HG02938 (cell line): ENCODE measurements around the gene ZNF804A.

Experiments used
- ATAC-seq: cut with Tn5 transposase; IDR thresholded peaks from one replicate; pipeline ENCODE4 v1.9.1; 2021; ENCODE audit warnings: mild to moderate bottlenecking, moderate library complexity; ENCODE audit not compliant: unreplicated experiment

Gene ZNF804A

DNA sequence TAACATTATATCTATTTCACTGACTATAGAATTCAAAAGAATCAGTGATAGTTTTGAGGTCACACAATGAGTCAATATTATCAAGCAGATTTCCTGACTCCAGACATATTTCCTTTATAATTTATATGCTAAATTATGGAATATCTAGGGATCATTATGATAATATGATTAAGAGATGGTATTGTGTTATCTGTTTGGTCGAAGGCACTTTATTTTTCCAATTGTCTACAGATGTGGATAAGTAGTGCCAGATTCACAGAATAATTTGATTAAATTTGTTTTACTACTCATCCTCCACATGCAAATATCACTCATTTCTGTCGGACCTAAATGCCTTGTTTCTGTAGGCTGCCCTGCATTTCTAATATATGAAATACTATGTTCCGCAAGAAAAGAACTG is 4.4 kb downstream of the ZNF804A start:
- ATAC-seq: no peak

DNA sequence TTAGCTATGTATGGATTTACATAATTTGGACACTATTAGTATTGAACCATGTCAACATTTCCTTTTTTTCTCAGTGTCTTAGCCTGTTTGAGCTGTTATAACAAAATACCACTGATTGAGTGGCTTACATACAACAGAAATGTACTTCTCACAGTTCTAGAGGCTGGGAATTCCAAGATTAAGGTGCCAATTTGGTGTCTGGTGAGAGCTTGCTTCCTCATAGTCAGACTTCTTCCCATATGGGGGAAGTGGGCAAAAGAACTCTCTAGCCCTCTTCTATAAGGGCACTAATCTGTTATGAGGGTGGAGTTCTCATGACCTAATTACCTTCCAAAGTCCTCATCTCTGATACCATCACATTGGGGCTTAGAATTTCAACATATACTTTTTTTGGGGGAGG is 12.6 kb downstream of the ZNF804A start:
- ATAC-seq: no peak

DNA sequence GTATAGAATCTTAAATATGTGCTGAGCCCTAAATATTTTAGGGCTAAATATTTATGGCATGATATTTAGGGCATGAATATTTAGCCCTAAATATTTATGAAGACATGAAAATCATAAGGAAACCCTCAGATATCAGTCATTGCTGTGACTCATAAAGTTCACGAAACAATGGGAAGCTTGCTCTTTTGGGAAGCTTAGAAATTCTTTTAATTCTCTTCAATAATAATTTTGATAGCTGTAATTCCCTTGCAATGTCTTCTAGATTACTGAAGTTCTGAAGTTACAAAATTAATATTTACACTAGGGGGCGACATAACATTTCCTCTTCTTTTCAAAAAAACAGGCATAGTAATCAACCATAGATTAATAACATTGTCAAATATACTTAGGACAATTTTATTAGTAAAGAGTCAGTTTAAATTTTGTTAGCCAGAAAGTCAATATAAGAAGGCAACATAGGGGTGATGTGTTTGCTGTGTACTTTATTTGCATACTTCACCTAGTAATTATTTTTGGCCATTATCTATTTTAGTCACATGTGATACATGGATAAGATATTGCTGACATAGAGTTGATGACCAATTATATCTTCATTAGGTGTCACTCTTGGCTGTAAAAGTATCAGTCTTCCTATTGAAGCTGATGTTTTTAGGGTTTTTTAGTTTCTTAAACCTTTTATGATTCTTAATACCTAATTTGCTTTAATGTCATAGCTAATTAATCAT is 13.2 kb downstream of the ZNF804A start:
- ATAC-seq: peak; percentile 68

DNA sequence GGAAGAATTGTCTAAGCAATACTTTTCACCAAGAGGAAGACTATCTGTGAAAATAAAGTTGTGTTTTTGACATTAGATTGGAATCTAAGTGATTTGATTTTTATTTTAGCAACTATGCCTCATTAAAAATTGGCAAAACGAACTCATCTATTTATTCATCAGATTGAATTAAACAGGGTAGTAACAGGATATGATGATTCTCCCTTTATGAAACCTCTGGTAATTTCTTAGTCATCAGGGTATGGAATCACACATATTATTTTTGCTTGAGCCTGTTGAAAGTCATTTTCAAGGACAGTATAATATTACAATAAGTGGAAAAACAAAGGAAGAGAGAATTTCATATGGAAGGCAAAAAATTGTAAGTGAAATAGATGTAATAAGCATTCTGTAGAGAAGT is 22.0 kb downstream of the ZNF804A start:
- no peak for ATAC-seq

DNA sequence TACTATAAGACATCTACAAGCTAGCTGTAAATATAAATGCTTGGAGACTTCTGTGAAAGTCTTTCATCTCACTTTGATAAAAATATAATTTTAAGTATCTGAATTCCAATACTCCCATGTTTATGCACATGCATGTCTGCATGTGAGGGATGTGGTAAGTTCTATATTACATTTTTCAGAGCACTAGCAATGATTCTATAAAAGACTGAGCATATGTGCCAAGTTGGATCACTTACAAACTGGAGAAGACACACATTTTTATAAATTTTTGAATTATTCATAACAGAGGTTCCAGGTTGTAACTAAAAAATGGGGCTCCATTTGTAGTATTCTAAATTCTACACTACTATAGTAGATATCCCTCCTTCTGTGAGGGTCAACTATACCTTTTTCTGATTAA is 26.0 kb downstream of the ZNF804A start:
- no peak for ATAC-seq

DNA sequence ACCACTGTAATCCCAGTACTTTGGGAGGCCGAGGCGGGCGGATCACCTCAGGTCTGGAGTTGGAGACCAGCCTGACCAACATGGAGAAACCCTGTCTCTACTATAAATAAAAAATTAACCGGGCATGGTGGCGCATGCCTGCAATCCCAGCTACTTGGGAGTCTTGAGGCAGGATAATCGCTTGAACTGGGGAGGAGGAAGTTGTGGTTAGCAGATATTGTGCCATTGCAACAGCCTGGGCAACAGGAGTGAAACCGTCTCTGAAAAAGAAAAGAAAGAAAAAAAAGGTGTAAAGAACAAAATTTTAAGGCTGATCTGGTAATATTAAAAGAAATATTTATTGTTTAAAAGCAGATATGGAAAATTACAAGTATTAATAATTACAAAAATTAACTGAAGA is 29.7 kb downstream of the ZNF804A start:
- ATAC-seq: no peak

DNA sequence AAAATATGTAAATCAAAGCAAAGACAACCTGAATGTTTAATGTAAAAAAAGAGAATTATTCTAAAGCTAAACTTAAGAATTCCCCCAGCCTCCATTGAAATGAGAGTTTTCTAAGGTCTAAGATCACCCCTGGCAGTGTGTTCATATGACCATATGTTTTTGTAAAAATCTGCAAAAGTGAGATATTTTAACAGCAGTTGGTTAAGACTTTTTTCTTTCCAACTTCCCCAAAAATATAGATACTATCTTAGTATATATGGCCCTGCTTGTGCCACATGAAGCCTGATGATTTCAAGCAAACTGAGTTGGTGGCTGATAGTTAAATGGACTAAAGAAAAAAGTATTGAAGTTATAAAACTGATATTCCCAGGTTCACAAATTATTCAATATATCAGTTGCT is 35.4 kb downstream of the ZNF804A start:
- no peak for ATAC-seq

DNA sequence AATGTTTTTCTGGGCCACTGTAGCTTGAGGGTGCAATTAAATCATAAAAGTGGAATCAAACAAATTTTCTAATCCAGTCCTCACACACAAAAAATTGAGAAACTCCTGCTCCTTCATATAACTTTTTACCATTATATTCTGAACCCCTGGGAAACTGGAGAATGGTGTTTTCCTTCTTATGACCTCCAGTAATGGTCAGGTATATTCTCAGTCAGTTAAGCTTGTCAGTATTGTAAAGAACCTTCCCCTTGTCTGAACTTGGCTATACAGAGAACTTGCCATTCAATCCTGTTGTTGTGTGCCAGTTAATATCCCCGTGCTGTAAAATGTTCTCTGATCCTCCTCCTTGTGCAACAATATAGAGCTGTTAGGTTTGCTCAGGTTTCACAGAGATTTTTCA is 39.5 kb downstream of the ZNF804A start:
- ATAC-seq: no peak

DNA sequence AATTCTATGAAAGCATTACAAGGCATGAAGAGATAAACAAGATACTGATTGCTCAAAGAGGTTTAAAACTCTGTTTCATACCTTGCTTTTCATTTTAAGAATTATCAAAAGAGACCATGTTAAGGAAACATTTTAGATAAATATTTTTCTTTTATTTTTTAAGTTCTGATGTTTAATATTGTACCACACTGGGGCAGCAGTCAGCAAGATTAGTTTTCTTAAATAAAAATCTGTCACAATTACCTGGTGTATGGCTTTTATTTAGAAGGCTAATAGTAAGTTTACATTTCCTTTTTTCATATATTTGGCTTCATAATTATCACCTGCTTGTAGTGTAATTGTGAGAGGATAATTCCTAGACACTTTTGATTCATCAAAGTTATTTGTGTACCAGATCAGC is 46.4 kb downstream of the ZNF804A start:
- ATAC-seq: no peak

DNA sequence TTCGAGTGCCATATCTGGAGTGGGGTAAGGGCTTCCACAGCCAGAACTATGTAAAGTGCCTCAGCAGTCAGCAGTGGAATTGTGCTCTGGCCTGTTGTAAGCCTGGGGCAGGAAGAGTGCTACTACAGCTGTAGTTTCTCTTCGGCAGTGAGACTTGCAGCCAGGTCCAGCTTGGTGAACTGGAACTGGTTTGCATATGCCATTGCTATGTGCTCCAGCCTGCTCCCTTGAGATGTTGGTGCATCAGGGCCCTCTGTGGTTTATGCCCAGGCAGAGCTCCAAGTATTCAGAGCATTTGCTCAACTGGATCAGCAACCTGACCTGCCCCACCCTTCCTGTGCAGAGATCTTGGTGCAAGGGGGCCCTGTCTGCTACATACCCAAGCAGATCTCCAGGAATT is 47.8 kb downstream of the ZNF804A start:
- ATAC-seq: peak; percentile 75

DNA sequence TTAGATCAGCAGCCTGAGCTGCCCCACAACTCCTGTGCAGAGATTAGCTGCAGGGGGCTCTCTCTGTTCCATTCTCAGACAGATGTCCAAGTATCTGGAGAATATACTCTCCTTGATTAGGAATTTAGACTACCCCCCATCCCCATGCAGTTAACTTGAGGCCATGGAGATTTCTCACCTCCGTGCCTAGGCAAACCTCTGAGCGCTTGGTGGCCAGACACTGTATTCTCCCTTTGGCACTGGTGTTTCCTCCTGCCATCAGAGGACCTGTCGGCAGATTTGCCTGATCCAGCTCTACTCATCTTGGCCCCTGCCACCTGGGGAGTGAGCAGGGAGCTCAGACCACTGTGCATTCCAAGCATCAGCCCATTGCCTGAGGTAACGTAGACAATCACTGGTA is 48.3 kb downstream of the ZNF804A start:
- no peak for ATAC-seq

DNA sequence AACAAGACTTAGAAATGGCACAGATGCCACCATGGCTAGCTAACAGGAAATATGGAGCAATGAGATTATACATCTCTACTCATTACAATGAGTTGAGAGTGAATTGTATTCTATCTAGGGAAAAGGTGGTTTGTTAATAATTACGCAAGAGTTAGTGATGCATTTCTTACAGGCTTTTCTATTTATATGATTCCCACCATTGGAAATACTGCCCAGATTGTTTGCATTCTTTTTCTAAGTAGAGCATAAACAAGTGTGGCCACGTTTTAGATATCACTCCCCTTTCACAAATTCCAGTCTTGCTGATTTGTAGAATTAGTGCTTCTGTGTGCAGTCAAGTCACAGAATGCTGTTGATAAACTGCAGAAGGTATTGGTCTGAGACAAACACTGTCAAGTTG is 56.6 kb downstream of the ZNF804A start:
- ATAC-seq: no peak

DNA sequence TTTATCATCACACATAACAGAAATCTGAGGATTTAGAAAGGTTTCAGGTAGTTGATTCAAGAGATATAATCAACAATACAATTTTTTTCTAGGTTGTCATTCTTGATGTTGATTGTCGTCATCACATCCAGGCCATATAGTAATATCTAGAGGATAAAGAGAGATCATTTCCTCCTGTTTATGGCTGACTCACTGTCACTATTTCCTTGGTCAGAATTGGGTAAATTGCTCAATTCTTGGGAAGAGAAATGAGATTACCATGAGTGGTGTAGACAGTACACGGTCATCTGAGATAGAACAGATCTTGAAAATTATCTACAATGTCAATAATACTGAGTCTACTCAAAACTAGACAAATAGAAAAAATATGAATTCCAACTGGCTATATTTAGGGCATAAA is 78.8 kb downstream of the ZNF804A start:
- no peak for ATAC-seq

DNA sequence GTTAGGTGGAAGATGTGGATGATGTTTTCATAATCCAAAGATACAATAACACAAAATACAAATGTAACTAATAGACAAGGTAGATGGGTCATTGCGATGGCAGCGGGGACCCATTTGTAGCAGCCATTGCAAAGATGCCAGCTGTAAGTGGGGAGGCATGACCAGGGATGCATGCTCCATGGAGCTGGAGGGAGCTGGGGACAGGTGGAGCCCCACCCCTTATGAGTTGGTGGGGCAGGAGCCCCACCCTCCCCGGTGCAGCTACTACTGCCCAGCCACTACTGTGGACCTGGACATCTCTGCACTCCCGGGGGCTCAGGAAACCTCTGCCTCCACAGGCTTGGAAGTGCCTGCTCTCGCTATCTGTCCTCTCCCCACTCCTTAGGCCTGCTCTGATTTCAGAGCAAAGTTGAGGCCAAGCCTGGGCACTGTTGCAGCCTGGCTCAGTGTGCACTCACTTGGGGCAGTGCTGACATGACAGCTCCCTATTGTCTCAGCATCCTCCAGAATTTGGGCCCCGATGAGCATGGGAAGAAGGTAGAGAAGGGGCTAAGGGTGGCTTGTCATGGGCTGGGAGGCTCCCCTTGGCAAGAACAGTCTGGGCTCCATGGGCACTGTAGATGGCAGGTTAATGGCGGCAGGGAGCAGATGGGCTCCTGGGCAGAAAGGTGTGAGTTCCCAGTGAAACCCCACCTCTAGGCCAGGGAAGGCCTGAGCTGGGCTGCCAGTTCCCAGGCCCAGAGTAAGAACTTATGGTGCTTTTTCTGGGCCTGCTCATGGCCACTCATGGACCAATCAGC is 81.1 kb downstream of the ZNF804A start:
- ATAC-seq: no peak

DNA sequence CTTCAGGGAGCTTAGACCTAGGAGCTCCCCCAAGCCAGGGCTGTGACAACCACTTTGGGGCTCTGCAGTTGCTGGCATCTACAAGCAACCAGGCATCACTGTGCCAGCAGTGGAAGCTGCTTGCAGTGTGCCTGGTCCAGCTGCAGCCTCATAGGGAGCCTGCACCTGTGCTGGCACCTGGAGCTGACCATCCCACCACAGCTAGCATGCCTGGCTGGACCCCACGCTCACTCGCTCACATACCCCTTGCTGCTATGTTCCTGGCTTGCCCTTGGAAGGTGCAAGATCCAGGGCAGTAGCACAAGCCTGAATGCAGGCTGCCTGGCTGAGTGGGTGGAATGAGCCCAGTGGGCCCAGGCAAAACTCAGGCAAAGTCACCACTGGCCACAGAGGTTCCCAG is 82.5 kb downstream of the ZNF804A start:
- ATAC-seq: no peak

DNA sequence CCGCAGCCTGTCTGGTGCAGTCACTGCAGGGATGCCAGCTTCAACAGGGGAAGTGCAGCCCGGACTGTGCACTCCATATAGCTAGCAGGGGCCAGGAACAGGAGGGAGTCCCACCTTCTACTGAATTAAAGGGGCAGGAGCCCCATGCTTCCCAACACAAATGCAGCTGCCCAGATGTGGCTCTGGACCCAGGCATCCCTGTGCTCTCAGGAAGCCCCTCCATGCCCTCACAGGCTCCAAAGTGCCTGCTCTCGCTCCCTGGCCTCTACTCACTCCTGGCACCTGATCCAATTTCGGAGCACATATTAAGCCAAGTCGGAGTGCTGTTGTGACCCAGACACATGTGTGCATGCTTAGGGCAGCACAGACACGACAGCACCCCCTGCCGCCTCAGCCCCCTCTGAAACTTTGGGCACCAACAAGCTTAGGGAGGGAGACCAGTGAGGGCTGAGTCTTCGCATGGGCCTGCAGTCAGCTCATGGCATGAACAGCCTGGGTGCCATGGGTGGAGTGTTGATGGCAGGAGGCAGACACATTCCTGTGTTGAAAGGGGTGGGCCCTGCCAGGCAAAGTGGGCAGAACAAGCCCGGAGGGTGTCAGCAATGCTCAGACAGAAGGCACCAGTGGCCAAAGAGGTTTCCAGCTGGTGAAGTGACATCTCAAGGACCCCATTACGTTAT is 83.5 kb downstream of the ZNF804A start:
- no peak for ATAC-seq

DNA sequence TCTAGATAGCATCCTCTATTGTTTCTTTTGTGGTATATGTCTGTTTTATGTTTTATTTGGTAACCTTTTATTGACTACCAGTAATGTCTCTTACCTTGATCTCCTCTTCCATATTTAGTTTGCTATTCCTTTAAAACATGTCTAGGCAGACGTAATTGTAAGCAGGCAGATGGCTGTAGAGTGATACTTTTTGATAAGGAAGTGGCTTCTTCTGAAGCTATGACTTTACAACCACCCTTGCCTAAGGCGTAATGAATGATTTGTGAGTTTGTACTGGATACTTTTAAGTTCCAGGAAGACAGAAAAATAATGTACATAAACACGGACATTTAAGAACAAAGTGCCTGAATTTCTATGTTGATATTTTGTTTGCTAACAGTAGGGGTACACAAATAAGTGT is 85.6 kb downstream of the ZNF804A start:
- ATAC-seq: no peak

DNA sequence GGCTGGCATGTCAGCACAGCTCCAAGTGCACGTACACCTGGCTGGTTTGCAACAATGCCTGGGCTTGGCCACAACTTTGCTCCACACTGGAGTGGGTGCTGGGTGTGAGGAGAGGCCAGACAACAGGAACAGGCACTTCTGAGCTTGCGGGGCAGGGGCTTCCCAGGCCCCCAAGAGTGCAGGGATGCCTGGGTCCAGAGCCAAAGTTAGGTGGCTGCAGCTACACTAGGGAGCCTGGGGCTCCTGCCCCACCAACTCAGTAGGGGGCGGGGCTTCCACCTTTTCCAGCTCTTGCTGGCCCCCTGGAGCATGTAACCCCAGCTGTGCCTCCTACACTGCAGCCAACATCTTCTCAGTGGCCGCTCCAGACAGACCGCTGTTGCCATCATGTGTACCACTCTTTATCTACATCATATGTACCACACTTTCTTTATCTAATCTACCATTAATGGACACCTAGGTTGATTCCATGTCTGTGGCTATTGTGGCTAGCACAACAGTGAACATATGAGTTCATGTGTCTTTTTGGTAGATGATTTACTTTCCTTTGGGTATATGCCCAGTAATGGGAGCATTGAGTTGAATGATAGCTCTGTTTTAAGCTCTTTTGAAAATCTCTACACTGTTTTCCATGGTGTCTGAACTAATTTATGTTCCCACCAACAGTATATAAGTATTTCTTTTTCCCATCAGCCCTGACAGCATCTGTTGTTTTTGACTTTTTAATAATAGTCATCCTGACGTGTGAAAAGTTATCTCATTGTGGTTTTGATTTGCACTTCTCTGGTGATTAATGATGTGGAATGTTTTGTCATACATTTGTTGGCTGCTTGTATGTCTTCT is 87.9 kb downstream of the ZNF804A start:
- ATAC-seq: peak; percentile 76

DNA sequence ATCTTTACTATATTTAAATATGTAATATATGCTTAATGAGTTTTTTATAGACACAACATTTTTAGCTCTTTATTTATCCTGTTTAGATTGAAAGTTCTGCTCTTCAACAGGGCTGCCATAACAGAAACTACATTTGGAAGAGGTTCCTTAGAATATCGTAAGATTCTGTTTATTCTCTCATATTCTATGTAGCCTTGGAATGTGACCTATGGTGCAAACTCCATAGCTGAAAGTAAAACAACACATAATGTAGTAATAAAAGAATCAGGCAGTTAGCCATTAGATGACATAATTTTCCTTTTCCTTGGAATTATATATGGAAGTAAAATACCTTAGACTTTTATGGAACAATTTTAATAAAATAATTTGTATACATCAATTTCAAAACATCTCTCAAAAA is 91.3 kb downstream of the ZNF804A start:
- no peak for ATAC-seq

DNA sequence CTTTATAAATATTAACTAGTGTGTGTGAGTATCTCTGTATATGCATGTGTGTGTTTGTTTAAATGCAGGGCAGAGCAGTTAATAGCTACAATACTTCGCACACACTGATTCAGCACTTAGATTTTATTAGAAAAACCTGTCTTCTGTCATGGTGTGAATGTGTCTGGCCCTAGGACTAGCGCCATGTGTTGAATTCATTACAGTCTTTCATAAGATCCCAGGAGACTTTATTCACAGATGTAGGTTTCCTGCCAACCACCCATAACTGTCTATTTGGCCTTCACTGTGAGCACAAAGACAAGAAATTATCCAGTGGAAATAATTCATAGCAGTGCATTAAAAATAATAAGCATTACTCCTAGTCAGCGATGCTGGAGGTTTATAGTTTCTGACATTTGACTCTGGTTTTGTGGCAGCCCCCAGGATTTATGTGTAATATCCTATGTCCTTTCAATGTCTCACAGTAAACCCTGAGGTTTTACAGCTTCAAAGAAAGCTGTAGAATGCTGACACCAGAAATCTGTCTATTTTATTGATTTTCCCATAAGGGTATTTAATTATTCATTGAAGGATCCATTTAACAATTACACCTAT is 93.9 kb downstream of the ZNF804A start:
- ATAC-seq: no peak

DNA sequence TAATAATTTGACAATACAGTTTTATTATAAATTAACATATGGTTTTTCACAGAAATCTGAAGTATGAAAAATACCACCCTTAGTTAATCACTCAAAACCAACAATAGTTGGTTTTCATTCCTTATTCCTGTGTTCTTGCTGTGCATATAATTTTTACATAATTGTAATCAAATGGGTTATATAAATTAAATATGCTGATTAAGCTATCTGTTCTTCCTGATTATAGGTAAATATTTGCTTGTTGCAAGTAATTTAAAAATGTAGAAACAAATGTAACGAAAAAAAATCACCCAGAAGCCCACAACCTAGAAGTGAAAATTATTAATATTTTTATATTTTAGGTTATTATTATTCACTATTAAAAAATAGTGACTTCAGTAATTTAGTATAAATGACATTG is 98.3 kb downstream of the ZNF804A start:
- ATAC-seq: no peak
